ENCODE results near the gene PTGES3.
"Not testable (repeated sequence)": the region's sequence is repeated elsewhere in the genome, so short reads cannot be mapped to it uniquely, and the experiment has no call there.

The PTGES3 gene

GRCh38 chr12:56709759-56710376 is 21.8 kb upstream of the PTGES3 start:
- WGBS (ENCODE audit: extremely low coverage, insufficient coverage, insufficient read length), result no CpG with 5 or more reads among the region's 5 CpGs
- Histone ChIP-seq H3K9ac (ENCODE audit: low read length) (no peak overlapping the region), H2AK5ac (ENCODE audit: low read length) (no peak overlapping the region), H2BK5ac (ENCODE audit: low read depth, low read length, poor library complexity) (no peak overlapping the region), H3K79me1 (ENCODE audit: low read length) (no peaks in the 10 kb centered on the region), H3K23ac (ENCODE audit: low read length) (no peak overlapping the region), H3K27ac (ENCODE audit: low read depth, low read length) (no peak overlapping the region), H4K91ac (ENCODE audit: low read depth, low read length) (no peak overlapping the region), H3K4me1 (ENCODE audit: control insufficient read depth in 1 of 2, insufficient read depth in 2 of 2, low read length in 2 of 2) (no peaks in the 10 kb centered on the region), H4K12ac (ENCODE audit: low read depth, low read length) (no peak overlapping the region), H3K9me3 (ENCODE audit: insufficient read depth, low read depth, low read length) (no peaks in the 10 kb centered on the region), H3K4me3 (ENCODE audit: low read depth, low read length) (no peak overlapping the region), H3K14ac (ENCODE audit: low read length) (no peak overlapping the region), H3K79me2 (ENCODE audit: control insufficient read depth, insufficient read depth, low read length, poor library complexity) (no peaks in the 10 kb centered on the region), H2BK120ac (ENCODE audit: insufficient read depth, low read length, poor library complexity) (no peak overlapping the region), H3K4me2 (ENCODE audit: low read length) (no peak overlapping the region), H2BK12ac (ENCODE audit: low read length) (no peak overlapping the region), H3K18ac (ENCODE audit: low read length) (no peak overlapping the region), H4K8ac (ENCODE audit: low read depth, low read length) (no peak overlapping the region), H3K27me3 (ENCODE audit: insufficient read depth, low read length) (no peaks in the 10 kb centered on the region), H2AFZ (ENCODE audit: insufficient read depth, low read length, poor library complexity) (no peak overlapping the region), H3K36me3 (ENCODE audit: control insufficient read depth in 1 of 2, insufficient read depth in 2 of 2, low read length in 2 of 2) (peaks cover 9 to 31% of the 10 kb centered on the region in 2 experiments), H3K4ac (ENCODE audit: low read depth, low read length) (no peak overlapping the region)
- DNase-seq, result no peak

- H4K8ac ChIP-seq (ENCODE audit: low read depth, low read length); H4K91ac ChIP-seq (ENCODE audit: low read depth, low read length); DNase-seq; H3K27ac ChIP-seq (ENCODE audit: low read depth, low read length); H3K4me3 ChIP-seq (ENCODE audit: low read depth, low read length); H3K79me1 ChIP-seq (ENCODE audit: low read length); H2BK120ac ChIP-seq (ENCODE audit: insufficient read depth, low read length, poor library complexity); H3K18ac ChIP-seq (ENCODE audit: low read length); H3K14ac ChIP-seq (ENCODE audit: low read length); H3K4me1 ChIP-seq (ENCODE audit: control insufficient read depth in 1 of 2, insufficient read depth in 2 of 2, low read length in 2 of 2); H3K9ac ChIP-seq (ENCODE audit: low read length); H2AFZ ChIP-seq (ENCODE audit: insufficient read depth, low read length, poor library complexity); H3K79me2 ChIP-seq (ENCODE audit: control insufficient read depth, insufficient read depth, low read length, poor library complexity); H3K9me3 ChIP-seq (ENCODE audit: insufficient read depth, low read depth, low read length); H2BK5ac ChIP-seq (ENCODE audit: low read depth, low read length, poor library complexity); H3K4ac ChIP-seq (ENCODE audit: low read depth, low read length); H3K4me2 ChIP-seq (ENCODE audit: low read length); H3K27me3 ChIP-seq (ENCODE audit: insufficient read depth, low read length); H2AK5ac ChIP-seq (ENCODE audit: low read length); H3K23ac ChIP-seq (ENCODE audit: low read length); H4K12ac ChIP-seq (ENCODE audit: low read depth, low read length); H3K36me3 ChIP-seq (ENCODE audit: control insufficient read depth in 1 of 2, insufficient read depth in 2 of 2, low read length in 2 of 2); H2BK12ac ChIP-seq (ENCODE audit: low read length): not testable (repeated sequence)
- no CpG with 5 or more reads among the region's 5 CpGs for WGBS (ENCODE audit: extremely low coverage, insufficient coverage, insufficient read length)
These were observed 16.4 kb upstream of the PTGES3 start for GRCh38 chr12:56704522-56704921.

GRCh38 chr12:56699020-56699661 is 11.1 kb upstream of the PTGES3 start:
- H3K27me3 ChIP-seq (ENCODE audit: insufficient read depth, low read length), result no peaks in the 10 kb centered on the region
- peak in 1 of 2 donors; percentile 65 for DNase-seq

GRCh38 chr12:56695327-56696101 is 7.4 kb upstream of the PTGES3 start:
- no peaks in the 10 kb centered on the region for H3K36me3 ChIP-seq (ENCODE audit: control insufficient read depth in 1 of 2, insufficient read depth in 2 of 2, low read length in 2 of 2)
- H4K91ac ChIP-seq (ENCODE audit: low read depth, low read length), result no peak overlapping the region
- H3K23ac ChIP-seq (ENCODE audit: low read length), result no peak overlapping the region
- no peak overlapping the region for H3K4me3 ChIP-seq (ENCODE audit: low read depth, low read length)
- H3K27ac ChIP-seq (ENCODE audit: low read depth, low read length), result no peak overlapping the region
- no peak overlapping the region for H4K12ac ChIP-seq (ENCODE audit: low read depth, low read length)
- H4K8ac ChIP-seq (ENCODE audit: low read depth, low read length), result no peak overlapping the region
- no peaks in the 10 kb centered on the region for H3K79me2 ChIP-seq (ENCODE audit: control insufficient read depth, insufficient read depth, low read length, poor library complexity)
- no peak overlapping the region for H2AFZ ChIP-seq (ENCODE audit: insufficient read depth, low read length, poor library complexity)
- no peak overlapping the region for H2BK120ac ChIP-seq (ENCODE audit: insufficient read depth, low read length, poor library complexity)
- WGBS (ENCODE audit: extremely low coverage, insufficient coverage, insufficient read length), result no CpG with 5 or more reads among the region's 2 CpGs
- H3K18ac ChIP-seq (ENCODE audit: low read length), result no peak overlapping the region
- H3K14ac ChIP-seq (ENCODE audit: low read length), result no peak overlapping the region
- no peaks in the 10 kb centered on the region for H3K27me3 ChIP-seq (ENCODE audit: insufficient read depth, low read length)
- H3K9me3 ChIP-seq (ENCODE audit: insufficient read depth, low read depth, low read length), result no peaks in the 10 kb centered on the region
- H2AK5ac ChIP-seq (ENCODE audit: low read length), result no peak overlapping the region
- no peaks in the 10 kb centered on the region for H3K4me1 ChIP-seq (ENCODE audit: control insufficient read depth in 1 of 2, insufficient read depth in 2 of 2, low read length in 2 of 2)
- H3K4ac ChIP-seq (ENCODE audit: low read depth, low read length), result no peak overlapping the region
- H2BK5ac ChIP-seq (ENCODE audit: low read depth, low read length, poor library complexity), result no peak overlapping the region
- H3K4me2 ChIP-seq (ENCODE audit: low read length), result no peak overlapping the region
- no peak overlapping the region for H2BK12ac ChIP-seq (ENCODE audit: low read length)
- no peaks in the 10 kb centered on the region for H3K79me1 ChIP-seq (ENCODE audit: low read length)
- H3K9ac ChIP-seq (ENCODE audit: low read length), result no peak overlapping the region
- DNase-seq, result no peak

More at GRCh38 chr12:56699020-56699661, 11.1 kb upstream of the PTGES3 start:
- Histone ChIP-seq H2BK5ac (ENCODE audit: low read depth, low read length, poor library complexity) (no peak overlapping the region), H3K9me3 (ENCODE audit: insufficient read depth, low read depth, low read length) (no peaks in the 10 kb centered on the region), H3K4me1 (ENCODE audit: control insufficient read depth in 1 of 2, insufficient read depth in 2 of 2, low read length in 2 of 2) (no peaks in the 10 kb centered on the region), H4K8ac (ENCODE audit: low read depth, low read length) (no peak overlapping the region), H3K4ac (ENCODE audit: low read depth, low read length) (no peak overlapping the region), H4K91ac (ENCODE audit: low read depth, low read length) (no peak overlapping the region), H2AK5ac (ENCODE audit: low read length) (no peak overlapping the region), H2BK120ac (ENCODE audit: insufficient read depth, low read length, poor library complexity) (no peak overlapping the region), H2AFZ (ENCODE audit: insufficient read depth, low read length, poor library complexity) (no peak overlapping the region), H3K18ac (ENCODE audit: low read length) (no peak overlapping the region), H3K9ac (ENCODE audit: low read length) (no peak overlapping the region), H3K4me2 (ENCODE audit: low read length) (no peak overlapping the region), H3K36me3 (ENCODE audit: control insufficient read depth in 1 of 2, insufficient read depth in 2 of 2, low read length in 2 of 2) (no peaks in the 10 kb centered on the region), H3K27ac (ENCODE audit: low read depth, low read length) (no peak overlapping the region), H3K4me3 (ENCODE audit: low read depth, low read length) (no peak overlapping the region), H4K12ac (ENCODE audit: low read depth, low read length) (no peak overlapping the region), H3K79me2 (ENCODE audit: control insufficient read depth, insufficient read depth, low read length, poor library complexity) (no peaks in the 10 kb centered on the region), H3K14ac (ENCODE audit: low read length) (no peak overlapping the region), H3K23ac (ENCODE audit: low read length) (no peak overlapping the region), H3K79me1 (ENCODE audit: low read length) (no peaks in the 10 kb centered on the region), H2BK12ac (ENCODE audit: low read length) (no peak overlapping the region)
- WGBS (ENCODE audit: extremely low coverage, insufficient coverage, insufficient read length), result no CpG with 5 or more reads among the region's 3 CpGs
